DND-41 (cell line): Measurements from ENCODE around the gene CHAD.

ENCODE experiments used
- EZH2 ChIP-seq: IDR thresholded peaks from 3 replicates; pipeline ENCODE4 v1.6.1; 2012; ENCODE audit warnings: borderline replicate concordance, low read depth, mild to moderate bottlenecking, moderate library complexity, low read length, inconsistent platforms; ENCODE audit not compliant: severe bottlenecking
- TF ChIP-seq, protein P1 (sequence below): IDR thresholded peaks from 2 replicates; pipeline ENCODE4 v1.5.1; 2012; ENCODE audit warnings: borderline replicate concordance, low read length, moderate library complexity, mild to moderate bottlenecking; ENCODE audit not compliant: poor library complexity, severe bottlenecking; ENCODE audit errors: extremely low read depth

DNA sequence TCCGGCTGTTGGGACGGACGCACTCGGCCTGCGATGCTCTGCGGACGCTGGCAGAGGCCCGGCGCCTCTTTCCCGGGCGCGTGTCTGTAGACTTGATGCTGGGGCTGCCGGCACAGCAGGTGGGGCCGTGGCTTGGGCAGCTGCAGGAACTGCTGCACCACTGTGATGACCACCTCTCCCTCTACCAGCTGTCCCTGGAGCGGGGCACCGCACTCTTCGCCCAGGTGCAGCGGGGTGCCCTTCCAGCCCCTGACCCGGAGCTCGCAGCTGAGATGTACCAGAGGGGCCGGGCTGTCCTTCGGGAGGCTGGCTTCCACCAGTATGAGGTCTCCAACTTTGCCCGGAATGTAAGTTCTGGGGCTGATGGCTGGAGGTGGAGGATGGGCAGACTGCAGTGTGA, 13.4 kb upstream of the CHAD start:
- TF ChIP-seq, protein P1, sequence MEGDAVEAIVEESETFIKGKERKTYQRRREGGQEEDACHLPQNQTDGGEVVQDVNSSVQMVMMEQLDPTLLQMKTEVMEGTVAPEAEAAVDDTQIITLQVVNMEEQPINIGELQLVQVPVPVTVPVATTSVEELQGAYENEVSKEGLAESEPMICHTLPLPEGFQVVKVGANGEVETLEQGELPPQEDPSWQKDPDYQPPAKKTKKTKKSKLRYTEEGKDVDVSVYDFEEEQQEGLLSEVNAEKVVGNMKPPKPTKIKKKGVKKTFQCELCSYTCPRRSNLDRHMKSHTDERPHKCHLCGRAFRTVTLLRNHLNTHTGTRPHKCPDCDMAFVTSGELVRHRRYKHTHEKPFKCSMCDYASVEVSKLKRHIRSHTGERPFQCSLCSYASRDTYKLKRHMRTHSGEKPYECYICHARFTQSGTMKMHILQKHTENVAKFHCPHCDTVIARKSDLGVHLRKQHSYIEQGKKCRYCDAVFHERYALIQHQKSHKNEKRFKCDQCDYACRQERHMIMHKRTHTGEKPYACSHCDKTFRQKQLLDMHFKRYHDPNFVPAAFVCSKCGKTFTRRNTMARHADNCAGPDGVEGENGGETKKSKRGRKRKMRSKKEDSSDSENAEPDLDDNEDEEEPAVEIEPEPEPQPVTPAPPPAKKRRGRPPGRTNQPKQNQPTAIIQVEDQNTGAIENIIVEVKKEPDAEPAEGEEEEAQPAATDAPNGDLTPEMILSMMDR = no peak
- no peak for TF ChIP-seq EZH2
